ENCODE measurements around the gene CASP10.
"Not testable (repeated sequence)": the region's sequence is repeated elsewhere in the genome, so short reads cannot be mapped to it uniquely, and the experiment has no call there.

The CASP10 gene

GRCh38 chr2:201182650-201183364, at the start of gene CASP10:
CASP10 (plus strand) TSS chr2:201183141; CDS start chr2:201185778, 2,637 bp downstream.
- no peaks in the 10 kb centered on the region for H3K27me3 Mint-ChIP-seq
- H3K4me1 Mint-ChIP-seq (ENCODE audit: low read depth) = peaks cover 40% of the 10 kb centered on the region
- H3K27ac Mint-ChIP-seq = peak within 1 kb of the TSS; percentile 93
- H3K4me3 Mint-ChIP-seq = peak within 1 kb of the TSS; percentile 90
- no peaks in the 10 kb centered on the region for H3K9me3 Mint-ChIP-seq
- peaks cover 36% of the 10 kb centered on the region for H3K36me3 Mint-ChIP-seq (ENCODE audit: low read depth)
- intact Hi-C loops (cut with micrococcal nuclease) = loop anchor here (1.0 to 5.0 kb wide), 2 partner anchors 49 to 471 kb away; no protein-coding TSS in a partner anchor

GRCh38 chr2:201135386-201135785, 47.6 kb upstream of the CASP10 start:
- no peaks in the 10 kb centered on the region for H3K9me3 Mint-ChIP-seq
- H3K27me3 Mint-ChIP-seq = no peaks in the 10 kb centered on the region
- intact Hi-C loops (cut with micrococcal nuclease) = no loop called here
- H3K4me3 Mint-ChIP-seq = no peak overlapping the region
- H3K27ac Mint-ChIP-seq = peak overlapping the region; percentile 41
- peaks cover 67% of the 10 kb centered on the region for H3K4me1 Mint-ChIP-seq (ENCODE audit: low read depth)
- peaks cover 95% of the 10 kb centered on the region for H3K36me3 Mint-ChIP-seq (ENCODE audit: low read depth)

GRCh38 chr2:201136889-201137321, 46.0 kb upstream of the CASP10 start:
- Mint-ChIP-seq H3K9me3 (no peaks in the 10 kb centered on the region), H3K27ac (peak overlapping the region; percentile 75), H3K36me3 (ENCODE audit: low read depth) (peaks cover 95% of the 10 kb centered on the region), H3K4me3 (no peak overlapping the region), H3K4me1 (ENCODE audit: low read depth) (peaks cover 57% of the 10 kb centered on the region), H3K27me3 (no peaks in the 10 kb centered on the region)
- intact Hi-C loops (cut with micrococcal nuclease) = no loop called here

- H3K4me1 Mint-ChIP-seq (ENCODE audit: low read depth) = peaks cover 51% of the 10 kb centered on the region
- H3K27ac Mint-ChIP-seq = no peak overlapping the region
- no peaks in the 10 kb centered on the region for H3K9me3 Mint-ChIP-seq
- H3K27me3 Mint-ChIP-seq = no peaks in the 10 kb centered on the region
- no peak overlapping the region for H3K4me3 Mint-ChIP-seq
- H3K36me3 Mint-ChIP-seq (ENCODE audit: low read depth) = peaks cover 95% of the 10 kb centered on the region
- intact Hi-C loops (cut with micrococcal nuclease) = no loop called here
Observed at GRCh38 chr2:201137505-201138400, 45.2 kb upstream of the CASP10 start.

GRCh38 chr2:201138401-201138970, 44.5 kb upstream of the CASP10 start:
- Mint-ChIP-seq H3K4me1 (ENCODE audit: low read depth) (peaks cover 44% of the 10 kb centered on the region), H3K27me3 (no peaks in the 10 kb centered on the region), H3K36me3 (ENCODE audit: low read depth) (peaks cover 95% of the 10 kb centered on the region), H3K27ac (peak overlapping the region; percentile 12), H3K9me3 (no peaks in the 10 kb centered on the region), H3K4me3 (no peak overlapping the region)
- intact Hi-C loops (cut with micrococcal nuclease) = no loop called here

GRCh38 chr2:201138986-201139781, 43.8 kb upstream of the CASP10 start:
- peaks cover 95% of the 10 kb centered on the region for H3K36me3 Mint-ChIP-seq (ENCODE audit: low read depth)
- H3K27ac Mint-ChIP-seq = peak overlapping the region; percentile 65
- intact Hi-C loops (cut with micrococcal nuclease) = loop anchor here (1.0 kb wide), 1 partner anchor 23 kb away; no protein-coding TSS in a partner anchor
- peaks cover 40% of the 10 kb centered on the region for H3K4me1 Mint-ChIP-seq (ENCODE audit: low read depth)
- not testable (repeated sequence) for H3K27me3 Mint-ChIP-seq, H3K9me3 Mint-ChIP-seq
- peak overlapping the region; percentile 37 for H3K4me3 Mint-ChIP-seq

- Mint-ChIP-seq H3K4me1 (ENCODE audit: low read depth) (peaks cover 38% of the 10 kb centered on the region), H3K27ac (peak overlapping the region; percentile 65), H3K9me3 (no peaks in the 10 kb centered on the region), H3K27me3 (no peaks in the 10 kb centered on the region), H3K4me3 (peak overlapping the region; percentile 37), H3K36me3 (ENCODE audit: low read depth) (peaks cover 96% of the 10 kb centered on the region)
- intact Hi-C loops (cut with micrococcal nuclease) = loop anchor here (1.0 kb wide), 1 partner anchor 22 kb away; no protein-coding TSS in a partner anchor
Observed at GRCh38 chr2:201139836-201140604, 42.9 kb upstream of the CASP10 start.

GRCh38 chr2:201144101-201145051, 38.6 kb upstream of the CASP10 start:
- Mint-ChIP-seq H3K4me1 (ENCODE audit: low read depth) (peaks cover 28% of the 10 kb centered on the region), H3K9me3 (no peaks in the 10 kb centered on the region), H3K27me3 (no peaks in the 10 kb centered on the region), H3K36me3 (ENCODE audit: low read depth) (peaks cover 90% of the 10 kb centered on the region), H3K4me3 (no peak overlapping the region), H3K27ac (no peak overlapping the region)
- intact Hi-C loops (cut with micrococcal nuclease) = no loop called here

GRCh38 chr2:201148434-201148990, 34.4 kb upstream of the CASP10 start:
- intact Hi-C loops (cut with micrococcal nuclease) = no loop called here
- Mint-ChIP-seq H3K4me3 (no peak overlapping the region), H3K4me1 (ENCODE audit: low read depth) (peaks cover 60% of the 10 kb centered on the region), H3K36me3 (ENCODE audit: low read depth) (peaks cover 90% of the 10 kb centered on the region), H3K27ac (peak overlapping the region; percentile 50), H3K9me3 (no peaks in the 10 kb centered on the region), H3K27me3 (no peaks in the 10 kb centered on the region)

- peaks cover 87% of the 10 kb centered on the region for H3K36me3 Mint-ChIP-seq (ENCODE audit: low read depth)
Observed at GRCh38 chr2:201149064-201149820, 33.7 kb upstream of the CASP10 start.

GRCh38 chr2:201149821-201150165, 33.1 kb upstream of the CASP10 start:
- Mint-ChIP-seq H3K4me1 (ENCODE audit: low read depth) (peaks cover 68% of the 10 kb centered on the region), H3K36me3 (ENCODE audit: low read depth) (peaks cover 91% of the 10 kb centered on the region), H3K27ac (peak overlapping the region; percentile 80)
- not testable (repeated sequence) for H3K4me3 Mint-ChIP-seq, H3K9me3 Mint-ChIP-seq, H3K27me3 Mint-ChIP-seq
- intact Hi-C loops (cut with micrococcal nuclease) = loop anchor here (2.0 kb wide), 1 partner anchor 17 kb away; no protein-coding TSS in a partner anchor

More at GRCh38 chr2:201149064-201149820, 33.7 kb upstream of the CASP10 start:
- peak overlapping the region; percentile 80 for H3K27ac Mint-ChIP-seq
- no peaks in the 10 kb centered on the region for H3K27me3 Mint-ChIP-seq
- H3K4me3 Mint-ChIP-seq = no peak overlapping the region
- peaks cover 62% of the 10 kb centered on the region for H3K4me1 Mint-ChIP-seq (ENCODE audit: low read depth)
- intact Hi-C loops (cut with micrococcal nuclease) = no loop called here
- H3K9me3 Mint-ChIP-seq = no peaks in the 10 kb centered on the region
